ENCODE results near the gene ERC2. TPM values are rescaled to one million over a fixed set of nuclear protein-coding genes. Genes with fewer than 3 reads are reported as not detected.

The ERC2 gene
- total RNA-seq, 3 donors from 2014 or later = 0.64 to 7.3 (median 1.3) TPM

DNA sequence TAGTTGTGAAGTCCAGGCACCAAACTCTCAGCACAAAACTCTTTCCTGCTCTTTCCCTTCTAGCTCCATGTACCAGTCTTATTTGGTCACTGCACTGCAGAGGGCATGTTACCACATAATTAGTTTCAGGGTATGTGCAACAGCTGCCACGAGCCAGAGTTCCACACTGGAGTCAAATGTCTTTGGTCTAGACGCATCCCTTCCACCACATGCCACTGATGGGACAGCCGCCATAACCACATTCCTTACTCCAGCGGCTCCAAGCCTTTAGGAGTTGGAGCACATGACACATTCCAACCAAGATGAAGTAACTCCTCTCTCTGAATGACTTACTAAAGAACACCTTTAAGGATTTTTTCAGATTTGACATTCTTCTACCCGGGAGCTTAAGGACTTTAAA lies 153.4 kb downstream of the ERC2 start:
- H3K9me3 ChIP-seq = no peaks in the 10 kb centered on the region
- H3K36me3 ChIP-seq = no peaks in the 10 kb centered on the region
- H3K27ac ChIP-seq = peak overlapping the region; percentile 18 to 36
- no peaks in the 10 kb centered on the region for H3K4me1 ChIP-seq
- TF ChIP-seq POLR2AphosphoS5 (IDR thresholded peaks at IDR 0.05) (peak in 2 of 3 donors; percentile 35 to 39), POLR2A (IDR thresholded peaks at IDR 0.05) (no peak)
- TF ChIP-seq, protein P1, sequence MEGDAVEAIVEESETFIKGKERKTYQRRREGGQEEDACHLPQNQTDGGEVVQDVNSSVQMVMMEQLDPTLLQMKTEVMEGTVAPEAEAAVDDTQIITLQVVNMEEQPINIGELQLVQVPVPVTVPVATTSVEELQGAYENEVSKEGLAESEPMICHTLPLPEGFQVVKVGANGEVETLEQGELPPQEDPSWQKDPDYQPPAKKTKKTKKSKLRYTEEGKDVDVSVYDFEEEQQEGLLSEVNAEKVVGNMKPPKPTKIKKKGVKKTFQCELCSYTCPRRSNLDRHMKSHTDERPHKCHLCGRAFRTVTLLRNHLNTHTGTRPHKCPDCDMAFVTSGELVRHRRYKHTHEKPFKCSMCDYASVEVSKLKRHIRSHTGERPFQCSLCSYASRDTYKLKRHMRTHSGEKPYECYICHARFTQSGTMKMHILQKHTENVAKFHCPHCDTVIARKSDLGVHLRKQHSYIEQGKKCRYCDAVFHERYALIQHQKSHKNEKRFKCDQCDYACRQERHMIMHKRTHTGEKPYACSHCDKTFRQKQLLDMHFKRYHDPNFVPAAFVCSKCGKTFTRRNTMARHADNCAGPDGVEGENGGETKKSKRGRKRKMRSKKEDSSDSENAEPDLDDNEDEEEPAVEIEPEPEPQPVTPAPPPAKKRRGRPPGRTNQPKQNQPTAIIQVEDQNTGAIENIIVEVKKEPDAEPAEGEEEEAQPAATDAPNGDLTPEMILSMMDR (IDR thresholded peaks at IDR 0.05) = no peak
- DNase-seq (ENCODE audit: low spot score in 2 of 2) = peak; percentile 52 to 87
- no peak overlapping the region for H3K4me3 ChIP-seq
- intact Hi-C loops (cut with DNase I; ENCODE audit: low total_unique reads) = loop anchor here (5.0 kb wide), 1 partner anchor 327 kb away; no protein-coding TSS in a partner anchor
- no peaks in the 10 kb centered on the region for H3K27me3 ChIP-seq

DNA sequence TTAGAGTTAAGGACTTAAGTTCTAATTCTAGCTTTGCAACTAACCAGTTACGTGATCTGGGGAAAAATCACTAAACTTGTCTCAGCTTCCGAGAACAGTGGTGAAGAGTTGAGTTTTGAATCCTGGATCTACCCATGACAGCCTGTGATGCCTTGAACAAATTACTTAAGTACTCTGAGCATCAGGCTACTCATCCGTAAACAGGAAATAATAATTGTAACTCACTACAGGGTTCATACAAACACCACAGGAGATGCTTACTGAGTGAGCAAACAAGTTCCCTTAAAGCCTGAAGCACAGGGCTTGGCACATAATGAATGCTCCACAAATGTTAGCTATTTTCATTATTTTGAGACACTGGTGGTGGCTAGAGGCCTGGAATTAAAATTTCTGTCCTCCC lies 158.8 kb downstream of the ERC2 start:
- TF ChIP-seq POLR2AphosphoS5 (IDR thresholded peaks at IDR 0.05) = no peak
- TF ChIP-seq, protein P1 (IDR thresholded peaks at IDR 0.05) = no peak
- TF ChIP-seq POLR2A (IDR thresholded peaks at IDR 0.05) = no peak
- DNase-seq (ENCODE audit: low spot score in 2 of 2) = no peak
- Histone ChIP-seq H3K4me3 (no peak overlapping the region), H3K9me3 (no peaks in the 10 kb centered on the region), H3K27me3 (no peaks in the 10 kb centered on the region), H3K4me1 (no peaks in the 10 kb centered on the region), H3K36me3 (no peaks in the 10 kb centered on the region), H3K27ac (no peak overlapping the region)
- intact Hi-C loops (cut with DNase I; ENCODE audit: low total_unique reads) = no loop called here

DNA sequence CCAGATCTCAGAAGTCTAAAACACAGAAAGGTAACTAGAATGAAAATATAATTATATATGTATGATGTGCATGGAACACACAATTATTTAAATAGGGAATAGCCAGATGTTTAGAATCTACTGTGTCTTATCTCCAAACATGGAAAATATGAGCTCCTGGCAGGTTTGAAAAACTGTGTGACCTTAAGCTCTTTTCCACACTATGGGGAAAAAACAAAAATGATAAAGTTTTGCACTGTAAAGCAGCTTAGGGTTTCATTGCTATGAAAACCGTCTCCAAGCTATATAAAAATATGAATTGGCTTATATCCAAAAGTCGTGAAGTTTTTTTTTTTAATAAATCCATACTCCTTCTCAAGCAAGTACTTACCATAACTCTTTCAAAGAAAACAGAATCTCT lies 159.8 kb downstream of the ERC2 start:
- intact Hi-C loops (cut with DNase I; ENCODE audit: low total_unique reads) = no loop called here
- no peaks in the 10 kb centered on the region for H3K36me3 ChIP-seq
- no peak overlapping the region for H3K27ac ChIP-seq
- no peaks in the 10 kb centered on the region for H3K4me1 ChIP-seq
- no peak for DNase-seq (ENCODE audit: low spot score in 2 of 2)
- H3K4me3 ChIP-seq = no peak overlapping the region
- H3K9me3 ChIP-seq = no peaks in the 10 kb centered on the region
- no peaks in the 10 kb centered on the region for H3K27me3 ChIP-seq
- TF ChIP-seq, protein P1 (IDR thresholded peaks at IDR 0.05) = no peak
- TF ChIP-seq POLR2A (IDR thresholded peaks at IDR 0.05) (no peak), POLR2AphosphoS5 (IDR thresholded peaks at IDR 0.05) (no peak)

DNA sequence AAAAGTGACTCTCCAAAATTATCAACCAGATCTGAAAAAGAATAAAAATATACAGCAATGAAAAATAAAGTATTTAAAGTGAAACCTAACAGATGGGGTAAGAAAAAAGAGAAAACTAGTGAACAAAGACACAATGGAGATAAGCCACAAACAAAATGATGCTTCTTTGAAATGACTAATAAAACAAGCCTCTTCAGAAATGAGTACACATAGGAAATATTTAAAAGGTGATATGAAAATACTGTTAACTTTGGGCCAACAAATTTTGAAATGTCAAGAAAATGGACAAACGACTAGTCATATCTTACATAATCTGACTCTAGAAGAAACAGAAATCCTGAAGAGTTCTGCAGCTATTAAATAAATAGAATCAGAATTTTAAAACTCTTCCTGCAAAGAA lies 164.2 kb downstream of the ERC2 start:
- TF ChIP-seq POLR2AphosphoS5 (IDR thresholded peaks at IDR 0.05) (no peak), POLR2A (IDR thresholded peaks at IDR 0.05) (no peak)
- TF ChIP-seq, protein P1 (IDR thresholded peaks at IDR 0.05) = no peak
- H3K36me3 ChIP-seq = no peaks in the 10 kb centered on the region
- DNase-seq (ENCODE audit: low spot score in 2 of 2) = no peak
- intact Hi-C loops (cut with DNase I; ENCODE audit: low total_unique reads) = loop anchor here (5.0 kb wide), 1 partner anchor 588 kb away; no protein-coding TSS in a partner anchor
- no peaks in the 10 kb centered on the region for H3K4me1 ChIP-seq
- no peak overlapping the region for H3K4me3 ChIP-seq
- no peak overlapping the region for H3K27ac ChIP-seq
- H3K27me3 ChIP-seq = no peaks in the 10 kb centered on the region
- no peaks in the 10 kb centered on the region for H3K9me3 ChIP-seq

DNA sequence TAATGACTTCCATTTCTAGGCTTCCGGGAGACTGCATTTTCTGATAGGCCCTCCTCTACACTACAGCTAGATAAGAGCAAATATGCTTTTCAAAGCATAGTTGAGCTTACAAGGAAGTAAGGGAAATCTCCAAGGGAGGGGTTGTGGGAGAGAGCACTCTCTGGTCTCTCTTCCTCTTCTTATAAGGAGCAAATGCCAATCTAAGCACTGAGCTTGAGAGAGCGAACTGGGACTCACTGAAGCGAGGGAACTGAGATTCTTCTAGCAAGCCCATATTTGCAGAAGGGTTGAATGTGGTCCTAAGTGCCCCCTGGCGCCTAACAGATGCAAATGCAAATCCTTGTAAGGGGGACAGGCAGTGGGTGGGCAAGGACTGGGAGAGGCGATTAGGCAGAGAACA lies 164.8 kb downstream of the ERC2 start:
- intact Hi-C loops (cut with DNase I; ENCODE audit: low total_unique reads) = loop anchor here (5.0 kb wide), 1 partner anchor 589 kb away; no protein-coding TSS in a partner anchor
- Histone ChIP-seq H3K27me3 (no peaks in the 10 kb centered on the region), H3K27ac (no peak overlapping the region), H3K4me3 (no peak overlapping the region), H3K36me3 (no peaks in the 10 kb centered on the region), H3K4me1 (no peaks in the 10 kb centered on the region), H3K9me3 (no peaks in the 10 kb centered on the region)
- no peak for DNase-seq (ENCODE audit: low spot score in 2 of 2)
- TF ChIP-seq, protein P1 (IDR thresholded peaks at IDR 0.05) = no peak
- no peak for TF ChIP-seq POLR2A (IDR thresholded peaks at IDR 0.05)
- TF ChIP-seq POLR2AphosphoS5 (IDR thresholded peaks at IDR 0.05) = no peak

All from breast epithelium (tissue), 4 donors.